ENCODE results near the gene RGPD3. TPM values are rescaled to one million over a fixed set of nuclear protein-coding genes. Genes with fewer than 3 reads are reported as not detected.

Gene RGPD3
- total RNA-seq, 1 donor, result 0.43 TPM

DNA sequence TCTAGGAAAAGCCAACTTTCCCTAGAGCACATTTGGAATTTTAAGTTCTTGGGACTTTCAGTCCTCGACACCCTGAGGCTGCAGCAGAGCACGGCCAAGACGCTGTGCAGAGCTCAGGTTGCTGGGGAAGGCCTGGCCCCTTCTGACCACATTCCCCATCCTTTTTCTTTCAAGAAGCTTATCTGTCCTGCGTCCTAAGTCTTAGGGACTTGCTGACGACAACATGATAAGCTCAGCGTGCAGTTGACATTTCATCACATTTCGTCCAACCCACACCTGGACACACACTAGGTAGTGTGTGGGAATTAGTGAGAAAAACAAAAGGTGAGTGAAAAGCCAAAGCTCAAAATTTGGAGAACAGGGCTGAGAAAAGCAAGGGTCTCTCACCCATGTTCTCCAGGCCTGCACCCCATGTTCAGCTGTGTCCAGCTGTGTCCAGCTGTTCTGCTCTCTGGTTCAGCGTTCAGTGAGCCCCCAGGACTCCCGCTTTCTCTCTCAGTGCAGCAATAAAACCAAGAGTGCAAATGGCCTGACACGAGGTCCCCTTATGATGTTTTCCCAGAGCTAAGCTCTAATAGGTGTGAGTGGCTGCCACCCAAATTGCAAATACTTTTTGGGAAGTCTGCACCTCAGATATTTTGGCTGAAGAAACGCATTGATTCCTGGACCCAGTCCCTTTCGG is 101.9 kb downstream of the RGPD3 start:
- TF ChIP-seq, protein P1, sequence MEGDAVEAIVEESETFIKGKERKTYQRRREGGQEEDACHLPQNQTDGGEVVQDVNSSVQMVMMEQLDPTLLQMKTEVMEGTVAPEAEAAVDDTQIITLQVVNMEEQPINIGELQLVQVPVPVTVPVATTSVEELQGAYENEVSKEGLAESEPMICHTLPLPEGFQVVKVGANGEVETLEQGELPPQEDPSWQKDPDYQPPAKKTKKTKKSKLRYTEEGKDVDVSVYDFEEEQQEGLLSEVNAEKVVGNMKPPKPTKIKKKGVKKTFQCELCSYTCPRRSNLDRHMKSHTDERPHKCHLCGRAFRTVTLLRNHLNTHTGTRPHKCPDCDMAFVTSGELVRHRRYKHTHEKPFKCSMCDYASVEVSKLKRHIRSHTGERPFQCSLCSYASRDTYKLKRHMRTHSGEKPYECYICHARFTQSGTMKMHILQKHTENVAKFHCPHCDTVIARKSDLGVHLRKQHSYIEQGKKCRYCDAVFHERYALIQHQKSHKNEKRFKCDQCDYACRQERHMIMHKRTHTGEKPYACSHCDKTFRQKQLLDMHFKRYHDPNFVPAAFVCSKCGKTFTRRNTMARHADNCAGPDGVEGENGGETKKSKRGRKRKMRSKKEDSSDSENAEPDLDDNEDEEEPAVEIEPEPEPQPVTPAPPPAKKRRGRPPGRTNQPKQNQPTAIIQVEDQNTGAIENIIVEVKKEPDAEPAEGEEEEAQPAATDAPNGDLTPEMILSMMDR (IDR thresholded peaks at IDR 0.05; ENCODE audit: insufficient read depth, low read depth, low read length), result no peak
- DNase-seq (ENCODE audit: low read depth), result no peak
- no peak overlapping the region for H3K4me3 ChIP-seq (ENCODE audit: low read depth, low read length)

DNA sequence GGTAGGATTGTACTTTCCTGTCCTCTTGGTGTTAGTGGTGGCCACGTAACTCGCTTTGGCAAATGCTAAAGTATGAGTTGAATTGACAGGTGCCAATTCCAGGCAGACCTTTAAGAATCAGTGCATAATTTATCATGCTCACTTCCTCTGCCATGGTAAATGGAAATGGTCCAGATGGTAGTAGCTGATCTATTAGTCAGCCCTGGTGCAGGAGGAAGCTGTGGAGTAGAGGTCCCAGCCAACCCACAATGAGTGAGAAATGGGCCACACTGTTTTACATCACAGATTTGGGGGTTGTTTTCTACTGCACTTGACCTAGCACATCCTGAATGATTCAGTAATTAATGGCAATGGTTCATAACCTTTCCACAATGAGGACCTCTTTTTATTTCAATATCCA is 104.4 kb downstream of the RGPD3 start:
- TF ChIP-seq, protein P1 (IDR thresholded peaks at IDR 0.05; ENCODE audit: insufficient read depth, low read depth, low read length), result no peak
- DNase-seq (ENCODE audit: low read depth), result no peak
- no peak overlapping the region for H3K4me3 ChIP-seq (ENCODE audit: low read depth, low read length)

DNA sequence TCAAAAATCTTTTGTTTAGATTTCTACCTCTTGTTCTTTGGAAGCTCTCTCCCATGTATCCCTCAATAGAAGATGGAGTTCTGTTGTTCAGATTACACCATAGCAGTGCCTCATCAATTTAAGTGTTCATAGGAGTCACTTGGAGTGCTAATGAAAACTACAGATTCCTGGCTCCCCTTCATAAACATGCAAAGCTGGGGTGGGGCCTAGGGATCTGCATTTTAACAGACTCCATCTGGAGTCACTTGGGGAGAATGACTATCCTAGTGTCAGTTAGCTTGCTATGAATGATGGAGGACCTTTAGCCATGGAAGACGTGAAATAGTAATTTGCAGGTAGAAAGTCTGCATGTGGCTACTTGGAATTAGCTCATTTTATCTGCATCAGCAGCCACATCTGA is 105.4 kb downstream of the RGPD3 start:
- TF ChIP-seq, protein P1 (IDR thresholded peaks at IDR 0.05; ENCODE audit: insufficient read depth, low read depth, low read length), result no peak
- H3K4me3 ChIP-seq (ENCODE audit: low read depth, low read length), result no peak overlapping the region
- DNase-seq (ENCODE audit: low read depth), result no peak

DNA sequence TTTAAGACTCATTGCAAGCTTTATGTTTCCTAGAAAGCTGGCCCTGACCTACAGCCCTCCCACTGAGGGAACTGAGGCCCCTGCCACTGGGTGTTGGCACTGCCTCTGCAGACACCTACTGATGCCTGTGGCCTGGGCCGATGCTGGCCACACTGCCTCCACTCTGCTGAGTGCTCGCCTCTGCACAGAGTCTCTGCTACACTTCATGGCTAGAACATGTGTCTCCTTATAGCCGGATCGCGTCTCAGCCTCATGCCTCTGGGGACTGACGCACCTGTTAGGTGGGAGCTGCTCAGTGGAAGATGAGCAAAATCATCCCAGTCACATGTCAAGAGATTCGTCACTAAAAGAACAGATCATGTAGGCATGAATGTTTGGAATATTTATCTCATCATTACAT is 108.7 kb downstream of the RGPD3 start:
- H3K4me3 ChIP-seq (ENCODE audit: low read depth, low read length), result no peak overlapping the region
- TF ChIP-seq, protein P1 (IDR thresholded peaks at IDR 0.05; ENCODE audit: insufficient read depth, low read depth, low read length), result no peak
- DNase-seq (ENCODE audit: low read depth), result no peak

DNA sequence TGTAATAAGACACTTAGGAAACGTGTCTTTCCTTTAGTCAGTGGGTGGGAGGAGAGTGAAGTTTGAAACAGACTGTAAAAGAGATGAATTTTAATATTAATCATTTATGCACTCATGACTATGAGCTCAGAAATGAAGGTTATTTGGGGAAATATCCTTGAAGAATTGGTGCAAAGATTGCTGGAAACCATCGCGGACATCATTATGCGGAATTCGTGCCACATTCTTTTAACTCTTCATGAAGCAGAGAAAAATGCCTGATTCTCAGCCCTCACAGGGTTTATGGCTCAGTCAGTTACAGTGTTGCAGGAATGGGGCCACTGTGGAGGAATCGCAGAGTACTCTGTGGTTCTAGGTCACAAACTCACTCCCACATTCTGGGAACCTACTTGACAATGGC is 109.7 kb downstream of the RGPD3 start:
- H3K4me3 ChIP-seq (ENCODE audit: low read depth, low read length), result no peak overlapping the region
- DNase-seq (ENCODE audit: low read depth), result no peak

DNA sequence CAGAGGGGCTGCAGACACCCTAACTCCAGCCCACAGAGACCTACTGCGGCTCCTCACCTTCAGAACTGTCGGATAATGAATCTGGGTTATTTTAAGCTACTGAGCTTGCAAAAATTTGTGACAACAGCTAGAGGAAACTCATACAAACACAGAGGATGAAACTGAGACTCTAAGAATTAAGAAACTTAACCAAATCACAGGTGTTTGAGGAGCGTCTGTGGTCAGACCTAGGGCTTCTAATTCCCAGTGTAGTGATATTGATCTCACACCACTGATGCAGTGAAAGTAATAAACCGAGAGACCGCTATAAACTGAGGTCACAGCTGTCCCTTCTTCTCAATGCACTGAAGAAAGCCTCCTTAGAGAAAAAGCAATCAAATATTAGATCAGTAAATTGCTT is 110.1 kb downstream of the RGPD3 start:
- DNase-seq (ENCODE audit: low read depth), result no peak
- TF ChIP-seq, protein P1 (IDR thresholded peaks at IDR 0.05; ENCODE audit: insufficient read depth, low read depth, low read length), result no peak
- no peak overlapping the region for H3K4me3 ChIP-seq (ENCODE audit: low read depth, low read length)

More for the DNA sequence above, 109.7 kb downstream of the RGPD3 start:
- TF ChIP-seq, protein P1 (IDR thresholded peaks at IDR 0.05; ENCODE audit: insufficient read depth, low read depth, low read length), result no peak

DNA sequence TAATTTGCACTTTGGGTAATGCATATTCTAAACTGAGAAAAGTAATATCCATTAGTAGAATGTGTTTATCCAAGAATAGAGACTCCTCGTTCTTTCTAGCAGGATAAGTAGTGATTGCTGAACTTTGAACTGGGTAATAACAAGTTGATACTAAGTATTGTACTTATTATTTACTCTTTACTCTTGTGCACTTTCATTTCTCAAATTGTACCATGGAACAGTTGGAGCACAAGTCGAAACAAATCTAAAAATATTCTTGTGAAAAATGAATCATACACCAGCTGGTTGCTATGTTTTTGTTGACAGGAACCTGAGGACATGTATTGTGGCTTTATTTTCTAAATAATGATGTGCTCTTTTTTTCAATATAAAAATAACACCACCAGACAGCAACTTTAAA is 111.9 kb downstream of the RGPD3 start:
- TF ChIP-seq, protein P1 (IDR thresholded peaks at IDR 0.05; ENCODE audit: insufficient read depth, low read depth, low read length), result no peak
- DNase-seq (ENCODE audit: low read depth), result no peak
- no peak overlapping the region for H3K4me3 ChIP-seq (ENCODE audit: low read depth, low read length)
